HEK293 (cell line): ENCODE measurements around the gene ZNF563.

Experiments
- TF ChIP-seq, protein P1 (sequence below): fragments of 450-650 bp; formaldehyde crosslinking; IDR thresholded peaks from 2 replicates; pipeline ENCODE4 v1.5.1; 2016; ENCODE audit warnings: missing biosample characterization, missing genetic modification characterization
- TF ChIP-seq, protein P2 (sequence below): fragments of 450-650 bp; formaldehyde crosslinking; IDR thresholded peaks from 2 replicates; pipeline ENCODE4 v1.5.1; 2016; ENCODE audit warnings: missing biosample characterization, missing genetic modification characterization

DNA sequence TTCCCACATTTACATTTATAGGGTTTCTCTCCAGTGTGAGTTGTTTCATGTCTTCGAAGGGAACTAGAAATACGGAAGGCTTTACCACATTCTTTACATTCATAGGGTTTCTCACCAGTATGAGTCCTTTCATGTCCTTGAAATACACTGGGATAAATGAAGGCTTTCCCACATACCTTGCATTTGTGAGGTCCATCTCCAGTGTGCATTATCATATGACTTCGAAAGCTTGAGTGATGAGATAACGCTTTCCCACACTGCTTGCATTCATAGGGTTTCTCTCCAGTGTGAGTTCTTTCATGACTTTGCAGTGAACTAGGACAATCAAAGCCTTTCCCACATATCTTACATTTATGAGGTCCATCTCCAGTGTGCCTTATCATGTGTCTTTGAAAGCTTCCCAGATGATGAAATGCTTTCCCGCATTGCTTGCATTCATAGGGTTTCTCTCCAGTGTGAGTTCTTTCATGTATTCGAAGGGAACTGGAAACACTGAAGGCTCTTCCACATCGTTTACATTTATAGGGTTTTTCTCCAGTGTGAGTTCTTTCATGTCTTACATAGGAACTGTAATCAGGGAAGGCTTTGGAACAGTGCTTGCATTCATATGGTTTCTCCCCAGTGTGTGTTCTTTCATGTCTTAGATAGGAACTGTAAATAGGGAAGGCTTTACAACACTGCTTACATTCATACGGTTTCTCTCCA lies 16.9 kb upstream of the ZNF563 start:
- TF ChIP-seq, protein P1, sequence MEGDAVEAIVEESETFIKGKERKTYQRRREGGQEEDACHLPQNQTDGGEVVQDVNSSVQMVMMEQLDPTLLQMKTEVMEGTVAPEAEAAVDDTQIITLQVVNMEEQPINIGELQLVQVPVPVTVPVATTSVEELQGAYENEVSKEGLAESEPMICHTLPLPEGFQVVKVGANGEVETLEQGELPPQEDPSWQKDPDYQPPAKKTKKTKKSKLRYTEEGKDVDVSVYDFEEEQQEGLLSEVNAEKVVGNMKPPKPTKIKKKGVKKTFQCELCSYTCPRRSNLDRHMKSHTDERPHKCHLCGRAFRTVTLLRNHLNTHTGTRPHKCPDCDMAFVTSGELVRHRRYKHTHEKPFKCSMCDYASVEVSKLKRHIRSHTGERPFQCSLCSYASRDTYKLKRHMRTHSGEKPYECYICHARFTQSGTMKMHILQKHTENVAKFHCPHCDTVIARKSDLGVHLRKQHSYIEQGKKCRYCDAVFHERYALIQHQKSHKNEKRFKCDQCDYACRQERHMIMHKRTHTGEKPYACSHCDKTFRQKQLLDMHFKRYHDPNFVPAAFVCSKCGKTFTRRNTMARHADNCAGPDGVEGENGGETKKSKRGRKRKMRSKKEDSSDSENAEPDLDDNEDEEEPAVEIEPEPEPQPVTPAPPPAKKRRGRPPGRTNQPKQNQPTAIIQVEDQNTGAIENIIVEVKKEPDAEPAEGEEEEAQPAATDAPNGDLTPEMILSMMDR (tag by site-specific recombination), result no peak
- TF ChIP-seq, protein P2, sequence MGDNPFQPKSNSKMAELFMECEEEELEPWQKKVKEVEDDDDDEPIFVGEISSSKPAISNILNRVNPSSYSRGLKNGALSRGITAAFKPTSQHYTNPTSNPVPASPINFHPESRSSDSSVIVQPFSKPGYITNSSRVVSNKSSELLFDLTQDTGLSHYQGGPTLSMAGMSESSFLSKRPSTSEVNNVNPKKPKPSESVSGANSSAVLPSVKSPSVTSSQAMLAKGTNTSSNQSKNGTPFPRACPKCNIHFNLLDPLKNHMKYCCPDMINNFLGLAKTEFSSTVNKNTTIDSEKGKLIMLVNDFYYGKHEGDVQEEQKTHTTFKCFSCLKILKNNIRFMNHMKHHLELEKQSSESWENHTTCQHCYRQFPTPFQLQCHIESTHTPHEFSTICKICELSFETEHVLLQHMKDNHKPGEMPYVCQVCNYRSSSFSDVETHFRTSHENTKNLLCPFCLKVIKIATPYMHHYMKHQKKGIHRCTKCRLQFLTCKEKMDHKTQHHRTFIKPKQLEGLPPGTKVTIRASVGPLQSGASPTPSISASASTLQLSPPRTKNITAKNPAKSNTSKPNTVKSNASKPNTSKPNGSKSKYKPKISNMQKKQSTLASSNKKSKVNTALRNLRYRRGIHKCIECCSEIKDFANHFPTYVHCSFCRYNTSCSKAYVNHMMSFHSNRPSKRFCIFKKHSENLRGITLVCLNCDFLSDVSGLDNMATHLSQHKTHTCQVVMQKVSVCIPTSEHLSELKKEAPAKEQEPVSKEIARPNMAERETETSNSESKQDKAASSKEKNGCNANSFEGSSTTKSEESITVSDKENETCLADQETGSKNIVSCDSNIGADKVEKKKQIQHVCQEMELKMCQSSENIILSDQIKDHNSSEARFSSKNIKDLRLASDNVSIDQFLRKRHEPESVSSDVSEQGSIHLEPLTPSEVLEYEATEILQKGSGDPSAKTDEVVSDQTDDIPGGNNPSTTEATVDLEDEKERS (tag by site-specific recombination), result no peak
